Nephron (organoid): ENCODE measurements around the gene RERG.
A peak's percentile ranks its signal among the peaks of the same experiment; 100 is the strongest.

Experiments used
- H3K27ac Mint-ChIP-seq, 3 experiments: 2 replicates each; pipeline ENCODE4 v1.8.0; 2020; ENCODE audit warnings: mixed read lengths in 3 of 3, mild to moderate bottlenecking in 2 of 3, moderate library complexity in 1 of 3
- H3K27me3 Mint-ChIP-seq: 2 replicates; pipeline ENCODE4 v1.8.0; 2021; ENCODE audit warnings: low read depth, mild to moderate bottlenecking, moderate library complexity, mixed read lengths
- H3K36me3 Mint-ChIP-seq: 2 replicates; pipeline ENCODE4 v1.8.0; 2020; ENCODE audit warnings: low read depth, mixed read lengths
- H3K4me1 Mint-ChIP-seq: 2 replicates; pipeline ENCODE4 v1.8.0; 2020; ENCODE audit warnings: mixed read lengths
- H3K4me3 Mint-ChIP-seq, 3 experiments: 2 replicates each; pipeline ENCODE4 v1.8.0; 2020; ENCODE audit warnings: mild to moderate bottlenecking in 3 of 3, mixed read lengths in 3 of 3, moderate library complexity in 2 of 3
- H3K9me3 Mint-ChIP-seq: 2 replicates; pipeline ENCODE4 v1.8.0; 2020; ENCODE audit warnings: mixed read lengths
- CTCF ChIP-seq, 3 experiments: fragments of 200-600 bp; sonication (generic); IDR thresholded peaks; one replicate each; pipeline ENCODE4 v1.5.0; 2021; ENCODE audit warnings: antibody characterized with exemption in 3 of 3; ENCODE audit not compliant: unreplicated experiment in 3 of 3

RERG gene

GRCh38 chr12:15151161-15152091 lies 69.8 kb downstream of the RERG start:
- H3K27me3 Mint-ChIP-seq: no peaks in the 10 kb centered on the region
- peak; percentile 49 to 72 (median 59) for TF ChIP-seq CTCF (IDR thresholded peaks at IDR 0.05; ENCODE audit: unreplicated experiment in 3 of 3)
- H3K9me3 Mint-ChIP-seq: no peaks in the 10 kb centered on the region
- H3K36me3 Mint-ChIP-seq: no peaks in the 10 kb centered on the region
- H3K4me1 Mint-ChIP-seq: peaks cover 50% of the 10 kb centered on the region
- peak overlapping the region; percentile 31 to 79 (median 39) for H3K27ac Mint-ChIP-seq
- no peak overlapping the region for H3K4me3 Mint-ChIP-seq

- no peak for TF ChIP-seq CTCF (IDR thresholded peaks at IDR 0.05; ENCODE audit: unreplicated experiment in 3 of 3)
- H3K4me1 Mint-ChIP-seq: peaks cover 28% of the 10 kb centered on the region
- peak overlapping the region in 1 of 3 experiments; percentile 58 for H3K27ac Mint-ChIP-seq
- H3K4me3 Mint-ChIP-seq: no peak overlapping the region
- no peaks in the 10 kb centered on the region for H3K27me3 Mint-ChIP-seq
- no peaks in the 10 kb centered on the region for H3K36me3 Mint-ChIP-seq
- no peaks in the 10 kb centered on the region for H3K9me3 Mint-ChIP-seq
Measured at GRCh38 chr12:15146585-15146984, 74.6 kb downstream of the RERG start.

GRCh38 chr12:15143467-15143866 lies 77.8 kb downstream of the RERG start:
- Mint-ChIP-seq H3K4me1 (peaks cover 17% of the 10 kb centered on the region), H3K4me3 (no peak overlapping the region), H3K27ac (no peak overlapping the region), H3K36me3 (no peaks in the 10 kb centered on the region), H3K9me3 (no peaks in the 10 kb centered on the region), H3K27me3 (no peaks in the 10 kb centered on the region)
- TF ChIP-seq CTCF (IDR thresholded peaks at IDR 0.05; ENCODE audit: unreplicated experiment in 3 of 3): no peak

- H3K4me3 Mint-ChIP-seq: no peak overlapping the region
- H3K27me3 Mint-ChIP-seq: no peaks in the 10 kb centered on the region
- peaks cover 10% of the 10 kb centered on the region for H3K4me1 Mint-ChIP-seq
- no peak overlapping the region for H3K27ac Mint-ChIP-seq
- H3K36me3 Mint-ChIP-seq: no peaks in the 10 kb centered on the region
- H3K9me3 Mint-ChIP-seq: no peaks in the 10 kb centered on the region
- TF ChIP-seq CTCF (IDR thresholded peaks at IDR 0.05; ENCODE audit: unreplicated experiment in 3 of 3): no peak
Measured at GRCh38 chr12:15142711-15143110, 78.5 kb downstream of the RERG start.

- no peak overlapping the region for H3K4me3 Mint-ChIP-seq
- no peaks in the 10 kb centered on the region for H3K27me3 Mint-ChIP-seq
- no peaks in the 10 kb centered on the region for H3K9me3 Mint-ChIP-seq
- no peak for TF ChIP-seq CTCF (IDR thresholded peaks at IDR 0.05; ENCODE audit: unreplicated experiment in 3 of 3)
- H3K4me1 Mint-ChIP-seq: peaks cover 8% of the 10 kb centered on the region
- H3K27ac Mint-ChIP-seq: peak overlapping the region in 1 of 3 experiments; percentile 57
- H3K36me3 Mint-ChIP-seq: no peaks in the 10 kb centered on the region
Measured at GRCh38 chr12:15131431-15131830, 89.8 kb downstream of the RERG start.

GRCh38 chr12:15130541-15130940 lies 90.7 kb downstream of the RERG start:
- no peaks in the 10 kb centered on the region for H3K27me3 Mint-ChIP-seq
- H3K4me1 Mint-ChIP-seq: peaks cover 8% of the 10 kb centered on the region
- no peak for TF ChIP-seq CTCF (IDR thresholded peaks at IDR 0.05; ENCODE audit: unreplicated experiment in 3 of 3)
- no peaks in the 10 kb centered on the region for H3K9me3 Mint-ChIP-seq
- H3K36me3 Mint-ChIP-seq: no peaks in the 10 kb centered on the region
- peak overlapping the region; percentile 43 to 65 (median 48) for H3K27ac Mint-ChIP-seq
- peak overlapping the region in 1 of 3 experiments; percentile 15 for H3K4me3 Mint-ChIP-seq
